ENCODE data around the gene AMBRA1.

The AMBRA1 gene

GRCh38 chr11:46452918-46453517, 140.8 kb downstream of the AMBRA1 start:
- no peaks in the 10 kb centered on the region for H3K9me3 Mint-ChIP-seq
- no peak overlapping the region for H3K27ac Mint-ChIP-seq
- H3K4me1 Mint-ChIP-seq (ENCODE audit: low read depth): peaks cover 3% of the 10 kb centered on the region
- H3K36me3 Mint-ChIP-seq (ENCODE audit: low read depth): peaks cover 13% of the 10 kb centered on the region
- H3K4me3 Mint-ChIP-seq: no peak overlapping the region
- H3K27me3 Mint-ChIP-seq: no peaks in the 10 kb centered on the region

GRCh38 chr11:46451759-46452158, 142.1 kb downstream of the AMBRA1 start:
- Mint-ChIP-seq H3K27ac (no peak overlapping the region), H3K4me1 (ENCODE audit: low read depth) (peaks cover 3% of the 10 kb centered on the region), H3K36me3 (ENCODE audit: low read depth) (peaks cover 13% of the 10 kb centered on the region), H3K27me3 (no peaks in the 10 kb centered on the region), H3K9me3 (no peaks in the 10 kb centered on the region), H3K4me3 (no peak overlapping the region)

- H3K4me1 Mint-ChIP-seq (ENCODE audit: low read depth): peaks cover 3% of the 10 kb centered on the region
- H3K4me3 Mint-ChIP-seq: no peak overlapping the region
- H3K27me3 Mint-ChIP-seq: no peaks in the 10 kb centered on the region
- H3K27ac Mint-ChIP-seq: no peak overlapping the region
- H3K36me3 Mint-ChIP-seq (ENCODE audit: low read depth): peaks cover 13% of the 10 kb centered on the region
- H3K9me3 Mint-ChIP-seq: no peaks in the 10 kb centered on the region
Observed at GRCh38 chr11:46450846-46451477, 142.9 kb downstream of the AMBRA1 start.

GRCh38 chr11:46447544-46447943, 146.3 kb downstream of the AMBRA1 start:
- Mint-ChIP-seq H3K27ac (no peak overlapping the region), H3K4me3 (no peak overlapping the region), H3K27me3 (no peaks in the 10 kb centered on the region), H3K4me1 (ENCODE audit: low read depth) (peaks cover 3% of the 10 kb centered on the region), H3K9me3 (no peaks in the 10 kb centered on the region), H3K36me3 (ENCODE audit: low read depth) (peaks cover 18% of the 10 kb centered on the region)

- Mint-ChIP-seq H3K27ac (no peak overlapping the region), H3K4me1 (ENCODE audit: low read depth) (peaks cover 3% of the 10 kb centered on the region), H3K27me3 (no peaks in the 10 kb centered on the region), H3K9me3 (no peaks in the 10 kb centered on the region), H3K4me3 (no peak overlapping the region), H3K36me3 (ENCODE audit: low read depth) (peaks cover 28% of the 10 kb centered on the region)
Observed at GRCh38 chr11:46445920-46446771, 147.7 kb downstream of the AMBRA1 start.

GRCh38 chr11:46445192-46445919, 148.5 kb downstream of the AMBRA1 start:
- Mint-ChIP-seq H3K4me3 (no peak overlapping the region), H3K27ac (no peak overlapping the region), H3K36me3 (ENCODE audit: low read depth) (peaks cover 34% of the 10 kb centered on the region), H3K9me3 (no peaks in the 10 kb centered on the region), H3K27me3 (no peaks in the 10 kb centered on the region), H3K4me1 (ENCODE audit: low read depth) (peaks cover 3% of the 10 kb centered on the region)

- no peak overlapping the region for H3K27ac Mint-ChIP-seq
- no peak overlapping the region for H3K4me3 Mint-ChIP-seq
- peaks cover 29% of the 10 kb centered on the region for H3K36me3 Mint-ChIP-seq (ENCODE audit: low read depth)
- no peaks in the 10 kb centered on the region for H3K27me3 Mint-ChIP-seq
- no peaks in the 10 kb centered on the region for H3K9me3 Mint-ChIP-seq
- no peaks in the 10 kb centered on the region for H3K4me1 Mint-ChIP-seq (ENCODE audit: low read depth)
Observed at GRCh38 chr11:46444305-46444704, 149.5 kb downstream of the AMBRA1 start.

GRCh38 chr11:46438211-46438610, 155.6 kb downstream of the AMBRA1 start:
- Mint-ChIP-seq H3K27me3 (no peaks in the 10 kb centered on the region), H3K27ac (no peak overlapping the region), H3K4me3 (no peak overlapping the region), H3K4me1 (ENCODE audit: low read depth) (no peaks in the 10 kb centered on the region), H3K36me3 (ENCODE audit: low read depth) (peaks cover 41% of the 10 kb centered on the region), H3K9me3 (no peaks in the 10 kb centered on the region)

- Mint-ChIP-seq H3K27me3 (no peaks in the 10 kb centered on the region), H3K4me3 (no peak overlapping the region), H3K9me3 (no peaks in the 10 kb centered on the region), H3K36me3 (ENCODE audit: low read depth) (peaks cover 39% of the 10 kb centered on the region), H3K4me1 (ENCODE audit: low read depth) (no peaks in the 10 kb centered on the region), H3K27ac (no peak overlapping the region)
Observed at GRCh38 chr11:46437122-46437689, 156.6 kb downstream of the AMBRA1 start.

GRCh38 chr11:46436113-46436512, 157.7 kb downstream of the AMBRA1 start:
- H3K9me3 Mint-ChIP-seq: no peaks in the 10 kb centered on the region
- no peak overlapping the region for H3K4me3 Mint-ChIP-seq
- H3K4me1 Mint-ChIP-seq (ENCODE audit: low read depth): no peaks in the 10 kb centered on the region
- H3K27ac Mint-ChIP-seq: no peak overlapping the region
- peaks cover 36% of the 10 kb centered on the region for H3K36me3 Mint-ChIP-seq (ENCODE audit: low read depth)
- no peaks in the 10 kb centered on the region for H3K27me3 Mint-ChIP-seq

- Mint-ChIP-seq H3K36me3 (ENCODE audit: low read depth) (peaks cover 32% of the 10 kb centered on the region), H3K27ac (no peak overlapping the region), H3K4me1 (ENCODE audit: low read depth) (no peaks in the 10 kb centered on the region), H3K4me3 (no peak overlapping the region), H3K27me3 (no peaks in the 10 kb centered on the region), H3K9me3 (no peaks in the 10 kb centered on the region)
Observed at GRCh38 chr11:46435679-46436078, 158.1 kb downstream of the AMBRA1 start.

GRCh38 chr11:46431211-46431610, 162.6 kb downstream of the AMBRA1 start:
- H3K9me3 Mint-ChIP-seq: no peaks in the 10 kb centered on the region
- H3K4me1 Mint-ChIP-seq (ENCODE audit: low read depth): no peaks in the 10 kb centered on the region
- H3K27me3 Mint-ChIP-seq: no peaks in the 10 kb centered on the region
- no peak overlapping the region for H3K27ac Mint-ChIP-seq
- no peak overlapping the region for H3K4me3 Mint-ChIP-seq
- peaks cover 37% of the 10 kb centered on the region for H3K36me3 Mint-ChIP-seq (ENCODE audit: low read depth)

GRCh38 chr11:46429717-46430116, 164.1 kb downstream of the AMBRA1 start:
- H3K9me3 Mint-ChIP-seq: no peaks in the 10 kb centered on the region
- H3K27ac Mint-ChIP-seq: no peak overlapping the region
- peaks cover 30% of the 10 kb centered on the region for H3K36me3 Mint-ChIP-seq (ENCODE audit: low read depth)
- H3K4me1 Mint-ChIP-seq (ENCODE audit: low read depth): no peaks in the 10 kb centered on the region
- no peak overlapping the region for H3K4me3 Mint-ChIP-seq
- no peaks in the 10 kb centered on the region for H3K27me3 Mint-ChIP-seq

GRCh38 chr11:46427364-46427763, 166.5 kb downstream of the AMBRA1 start:
- no peak overlapping the region for H3K4me3 Mint-ChIP-seq
- H3K4me1 Mint-ChIP-seq (ENCODE audit: low read depth): no peaks in the 10 kb centered on the region
- peaks cover 30% of the 10 kb centered on the region for H3K36me3 Mint-ChIP-seq (ENCODE audit: low read depth)
- H3K27me3 Mint-ChIP-seq: no peaks in the 10 kb centered on the region
- no peak overlapping the region for H3K27ac Mint-ChIP-seq
- no peaks in the 10 kb centered on the region for H3K9me3 Mint-ChIP-seq

Measured in stimulated activated naive CD8-positive, alpha-beta T cell treated with anti-CD3 and anti-CD28 coated beads, Interleukin-15, Interleukin-2, amounts not matched to agents 100 ng/mL and 50 ng/mL, for 24 hours (primary cell).